AG04449 (cell line): ENCODE measurements around the gene CENPT.

Experiments
- CTCF ChIA-PET: fragments of 350-600 bp; formaldehyde crosslinking; extraction: SDS; loops from one replicate; lab custom pipeline; 2021; ENCODE audit warnings: antibody characterized with exemption; lab: Yijun Ruan, JAX
- POLR2A ChIA-PET: fragments of 400-600, 350-600 bp; formaldehyde crosslinking; extraction: SDS; loops from one replicate; lab custom pipeline; 2020; ENCODE audit warnings: antibody characterized with exemption, inconsistent platforms; lab: Yijun Ruan, JAX
- DNase-seq: peaks from one replicate; pipeline ENCODE4 v3.0.0-alpha.2; 2010; ENCODE audit warnings: low read depth, low spot score
- H3K4me3 ChIP-seq: 2 replicates; pipeline ENCODE4 v1.5.1; 2011; ENCODE audit warnings: low read depth, mild to moderate bottlenecking, control low read depth, low read length
- TF ChIP-seq, protein P1 (sequence below): IDR thresholded peaks from one replicate; pipeline ENCODE4 v1.5.1; 2011; ENCODE audit warnings: mild to moderate bottlenecking, moderate library complexity, low read length, control low read depth, inconsistent platforms; ENCODE audit not compliant: insufficient read depth; ENCODE audit errors: missing control alignments

The CENPT gene

DNA sequence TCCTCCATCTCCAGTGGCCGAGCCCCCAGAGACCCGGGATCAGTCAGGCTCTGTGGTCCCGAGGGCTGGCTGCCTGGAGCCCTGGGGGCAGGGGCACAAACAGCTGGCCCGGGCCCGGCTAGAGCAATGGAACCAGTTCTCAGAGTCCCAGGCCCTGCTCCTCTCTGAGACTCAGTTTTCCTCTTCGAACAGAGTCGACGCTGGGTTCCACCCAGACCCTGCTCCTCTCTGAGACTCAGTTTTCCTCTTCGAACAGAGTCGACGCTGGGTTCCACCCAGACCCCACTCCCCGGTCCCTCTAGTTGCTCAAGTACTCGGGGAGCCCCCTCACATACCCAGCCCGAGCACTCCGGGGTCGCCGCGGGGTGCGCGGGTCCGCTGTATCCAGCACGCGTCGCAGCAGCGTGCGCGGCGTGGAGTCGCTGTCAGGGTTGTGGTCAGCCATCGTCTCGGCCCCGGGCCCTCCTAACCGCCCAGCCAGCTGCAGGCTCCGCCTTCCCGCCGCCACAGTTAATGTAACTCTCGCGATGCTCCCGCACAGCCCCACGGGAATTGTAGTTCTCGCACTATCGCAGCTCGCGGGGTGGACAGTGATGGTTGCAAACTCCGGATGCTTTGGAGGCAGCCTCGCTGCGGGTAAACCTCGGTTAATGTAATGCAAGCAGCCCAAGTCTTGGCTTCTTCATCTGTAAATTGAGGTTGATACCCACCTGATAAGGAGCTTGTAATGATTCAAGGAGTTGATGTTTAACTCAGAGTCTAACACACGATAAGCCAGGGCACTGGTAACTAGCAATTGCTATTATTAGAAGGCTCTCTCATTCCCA, 13.9 kb downstream of the CENPT start:
- ChIA-PET CTCF (interaction anchor here (0.7 to 13.4 kb wide), 7 partner anchors 8 to 313 kb away, joined by 3 to 181 read pairs (median 8); no protein-coding TSS in a partner anchor), POLR2A (interaction anchor here (0.9 to 1.9 kb wide), 7 partner anchors 11 to 126 kb away, joined by 3 to 8 read pairs (median 5); partner anchors contain the start of genes RANBP10 and TSNAXIP1)
- TF ChIP-seq, protein P1, sequence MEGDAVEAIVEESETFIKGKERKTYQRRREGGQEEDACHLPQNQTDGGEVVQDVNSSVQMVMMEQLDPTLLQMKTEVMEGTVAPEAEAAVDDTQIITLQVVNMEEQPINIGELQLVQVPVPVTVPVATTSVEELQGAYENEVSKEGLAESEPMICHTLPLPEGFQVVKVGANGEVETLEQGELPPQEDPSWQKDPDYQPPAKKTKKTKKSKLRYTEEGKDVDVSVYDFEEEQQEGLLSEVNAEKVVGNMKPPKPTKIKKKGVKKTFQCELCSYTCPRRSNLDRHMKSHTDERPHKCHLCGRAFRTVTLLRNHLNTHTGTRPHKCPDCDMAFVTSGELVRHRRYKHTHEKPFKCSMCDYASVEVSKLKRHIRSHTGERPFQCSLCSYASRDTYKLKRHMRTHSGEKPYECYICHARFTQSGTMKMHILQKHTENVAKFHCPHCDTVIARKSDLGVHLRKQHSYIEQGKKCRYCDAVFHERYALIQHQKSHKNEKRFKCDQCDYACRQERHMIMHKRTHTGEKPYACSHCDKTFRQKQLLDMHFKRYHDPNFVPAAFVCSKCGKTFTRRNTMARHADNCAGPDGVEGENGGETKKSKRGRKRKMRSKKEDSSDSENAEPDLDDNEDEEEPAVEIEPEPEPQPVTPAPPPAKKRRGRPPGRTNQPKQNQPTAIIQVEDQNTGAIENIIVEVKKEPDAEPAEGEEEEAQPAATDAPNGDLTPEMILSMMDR, result no peak
- no peak for DNase-seq
- peak overlapping the region; percentile 83 for H3K4me3 ChIP-seq

DNA sequence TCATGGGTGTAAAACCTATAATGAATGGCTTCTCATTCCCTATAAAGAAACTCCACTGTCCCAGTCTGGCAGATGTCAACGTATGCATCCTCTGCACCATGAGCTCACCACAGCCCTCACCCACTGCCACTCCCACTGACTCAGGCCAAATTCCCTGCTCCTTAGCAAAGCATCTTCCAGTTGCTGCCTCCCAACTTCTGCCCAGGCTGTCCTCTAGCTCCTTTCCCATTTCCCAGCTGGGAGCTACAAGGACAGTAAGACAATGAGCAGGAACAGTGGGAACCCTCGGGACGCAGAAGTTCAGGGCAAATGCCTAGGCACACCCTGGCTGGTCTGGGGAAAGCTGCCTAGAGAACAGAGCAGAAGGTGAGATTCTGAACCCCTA, 14.5 kb downstream of the CENPT start:
- DNase-seq, result no peak
- ChIA-PET CTCF (interaction anchor here (0.6 to 13.4 kb wide), 6 partner anchors 8 to 312 kb away, joined by 5 to 181 read pairs (median 8); no protein-coding TSS in a partner anchor), POLR2A (interaction anchor here (1.0 to 1.9 kb wide), 6 partner anchors 12 to 127 kb away, joined by 4 to 8 read pairs (median 6); partner anchors contain the start of genes RANBP10 and TSNAXIP1)
- TF ChIP-seq, protein P1, result no peak
- H3K4me3 ChIP-seq, result peak overlapping the region; percentile 83

DNA sequence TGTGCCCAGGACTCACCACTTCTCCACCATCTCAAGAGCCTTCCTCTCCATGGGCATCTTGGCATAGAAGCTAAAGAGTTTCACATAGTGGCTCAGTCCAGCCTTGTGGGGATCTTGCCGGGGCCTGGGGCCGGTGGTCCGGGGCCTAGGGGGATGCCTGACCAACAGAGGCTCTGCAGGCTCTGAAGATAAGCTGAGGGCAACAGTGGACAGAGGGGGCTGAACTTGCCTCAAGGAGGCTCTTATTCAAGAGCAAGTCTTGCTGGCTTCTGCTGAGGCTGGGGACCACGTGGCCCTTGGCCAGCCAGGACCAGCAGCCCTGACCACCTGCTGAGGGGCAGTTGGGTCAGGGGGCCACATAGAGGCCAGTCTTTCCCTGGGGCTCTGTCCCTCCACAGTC, 18.8 kb downstream of the CENPT start:
- H3K4me3 ChIP-seq, result no peak overlapping the region
- ChIA-PET CTCF (interaction anchor here (2.7 to 13.4 kb wide), 2 partner anchors 11 to 13 kb away, joined by 10 to 181 read pairs; no protein-coding TSS in a partner anchor), POLR2A (interaction anchor here (0.6 kb wide), 1 partner anchor 18 kb away, joined by 3 read pairs; the partner anchor contains the start of gene NUTF2)
- TF ChIP-seq, protein P1, result no peak
- DNase-seq, result no peak

DNA sequence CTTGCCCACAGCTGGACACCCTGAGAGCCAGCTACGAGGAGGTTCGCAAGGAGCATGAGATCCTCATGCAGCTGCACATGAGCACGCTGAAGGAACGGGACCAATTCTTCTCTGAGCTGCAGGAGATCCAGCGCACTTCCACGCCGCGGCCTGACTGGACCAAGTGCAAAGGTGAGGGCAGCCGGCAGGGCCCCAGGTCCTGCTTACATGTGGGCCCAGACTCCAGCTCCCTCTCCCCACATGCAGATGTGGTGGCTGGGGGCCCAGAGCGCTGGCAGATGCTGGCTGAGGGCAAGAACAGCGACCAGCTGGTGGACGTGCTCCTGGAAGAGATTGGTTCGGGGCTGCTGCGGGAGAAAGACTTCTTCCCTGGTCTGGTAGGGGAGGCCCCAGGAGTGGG, 21.6 kb downstream of the CENPT start:
- DNase-seq, result no peak
- POLR2A ChIA-PET, result no interaction called here
- CTCF ChIA-PET, result interaction anchor here (2.0 to 13.4 kb wide), 2 partner anchors 9 to 12 kb away, joined by 5 to 181 read pairs; no protein-coding TSS in a partner anchor
- TF ChIP-seq, protein P1, result no peak
- H3K4me3 ChIP-seq, result no peak overlapping the region

DNA sequence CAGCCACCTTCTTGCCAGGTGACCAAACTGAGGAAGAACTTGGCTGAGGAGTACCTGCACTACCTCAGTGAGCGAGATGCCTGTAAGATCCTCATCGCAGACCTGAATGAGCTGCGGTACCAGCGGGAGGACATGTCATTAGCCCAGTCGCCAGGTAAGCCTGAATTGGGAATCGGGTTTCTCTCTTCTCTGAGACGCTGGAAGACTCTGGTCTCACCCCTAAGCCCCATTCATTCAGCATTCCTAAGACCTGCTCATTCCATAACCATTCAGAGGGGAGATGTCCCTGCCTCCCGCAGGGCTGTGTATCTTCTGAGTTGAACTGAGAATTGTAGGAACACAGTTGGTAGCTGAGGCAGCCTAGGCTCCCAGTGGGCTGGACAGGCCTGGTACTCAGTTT, 22.4 kb downstream of the CENPT start:
- POLR2A ChIA-PET, result no interaction called here

More for the DNA sequence above, 22.4 kb downstream of the CENPT start:
- no peak for DNase-seq
- CTCF ChIA-PET, result interaction anchor here (13.4 kb wide), 1 partner anchor 8 kb away, joined by 181 read pairs; no protein-coding TSS in a partner anchor
- TF ChIP-seq, protein P1, result no peak
- H3K4me3 ChIP-seq, result no peak overlapping the region
